K562 (cell line): ENCODE results near the gene IPPK. TPM values are rescaled to one million over a fixed set of nuclear protein-coding genes. Genes with fewer than 3 reads are reported as not detected.

Experiments used
- CEBPG ChIP-seq, 3 experiments: fragments of 200-800 bp in 1 of 3; sonication (Bioruptor generic) in 1 of 3; sonication (generic) in 1 of 3; formaldehyde crosslinking in 1 of 3; IDR thresholded peaks in 2 of 3; conservative IDR thresholded peaks in 1 of 3; 2 replicates each; pipeline versions ENCODE4 v1.6.1 to v1.8.0; 2016 to 2022; ENCODE audit warnings: missing compliant biosample characterization in 2 of 3, missing genetic modification characterization in 2 of 3, mild to moderate bottlenecking in 1 of 3, missing genetic modification reagents in 1 of 3
- EZH2 ChIP-seq: IDR thresholded peaks from 2 replicates; pipeline ENCODE4 v1.6.1; 2012; ENCODE audit warnings: low read depth, mild to moderate bottlenecking, inconsistent platforms, low read length, borderline replicate concordance
- HNRNPUL1 ChIP-seq: fragments of 200-400 bp; formaldehyde crosslinking; IDR thresholded peaks from 2 replicates; pipeline ENCODE4 v1.6.1; 2017; ENCODE audit warnings: low read length
- MNT ChIP-seq, 2 experiments: fragments of 450-650 bp; conservative IDR thresholded peaks; 2 replicates each; pipeline ENCODE4 v1.6.1; 2017; ENCODE audit warnings: mild to moderate bottlenecking in 2 of 2, moderate library complexity in 2 of 2
- PYGO2 ChIP-seq: fragments of 450-650 bp; IDR thresholded peaks from 2 replicates; pipeline ENCODE4 v1.6.1; 2016; ENCODE audit warnings: mild to moderate bottlenecking, missing genetic modification characterization, moderate library complexity, missing compliant biosample characterization
- RHOXF2B ChIP-seq: fragments of 250-450 bp; sonication (Bioruptor Pico); conservative IDR thresholded peaks from 2 replicates; pipeline ENCODE4 v1.5.1; 2021
- SMAD2 ChIP-seq: fragments of 150-350 bp; IDR thresholded peaks from 2 replicates; pipeline ENCODE4 v1.6.1; 2014; ENCODE audit warnings: low read depth, mild to moderate bottlenecking, low read length
- polyA plus RNA-seq, 8 experiments: library from polyadenylated mRNA; depleted of rRNA in 4 of 8; stranded (reverse) in 5 of 8; unstranded in 3 of 8; fragments of >200 nt; fragmentation: Nextera tagmentation in 2 of 8; fragmentation: Illumina TruSeq in 1 of 8; extraction: Ambion mirVana in 2 of 8; extraction: Trizol in 1 of 8; gene quantifications; 2 replicates each; pipeline versions ENCODE4 v1.2.1 to v1.2.3, GENCODE V29; 2011 to 2014; ENCODE audit warnings: inconsistent platforms in 1 of 8, missing spikeins in 1 of 8
- total RNA-seq, 7 experiments: library from RNA; depleted of rRNA in 6 of 7; stranded (reverse); fragments of >200 nt in 6 of 7; fragmentation: Illumina TruSeq in 2 of 7; extraction: Trizol in 2 of 7; gene quantifications; 2 replicates each; pipeline versions ENCODE4 v1.2.1 to v1.2.3, GENCODE V29; 2011 to 2021; ENCODE audit warnings: low replicate concordance in 1 of 7
- TF ChIP-seq, protein P1 (sequence below): fragments of 200-800 bp; sonication (Bioruptor generic); IDR thresholded peaks from 2 replicates; pipeline ENCODE4 v1.6.1; 2016; ENCODE audit warnings: missing genetic modification characterization, missing compliant biosample characterization

The IPPK gene
- total and polyA plus RNA-seq, 9 of the 15 experiments (the other 6 are each of a cell fraction or from before 2014, with no cell fraction given) = 3.1 to 22.2 (median 11.2) TPM

- TF ChIP-seq, protein P1, sequence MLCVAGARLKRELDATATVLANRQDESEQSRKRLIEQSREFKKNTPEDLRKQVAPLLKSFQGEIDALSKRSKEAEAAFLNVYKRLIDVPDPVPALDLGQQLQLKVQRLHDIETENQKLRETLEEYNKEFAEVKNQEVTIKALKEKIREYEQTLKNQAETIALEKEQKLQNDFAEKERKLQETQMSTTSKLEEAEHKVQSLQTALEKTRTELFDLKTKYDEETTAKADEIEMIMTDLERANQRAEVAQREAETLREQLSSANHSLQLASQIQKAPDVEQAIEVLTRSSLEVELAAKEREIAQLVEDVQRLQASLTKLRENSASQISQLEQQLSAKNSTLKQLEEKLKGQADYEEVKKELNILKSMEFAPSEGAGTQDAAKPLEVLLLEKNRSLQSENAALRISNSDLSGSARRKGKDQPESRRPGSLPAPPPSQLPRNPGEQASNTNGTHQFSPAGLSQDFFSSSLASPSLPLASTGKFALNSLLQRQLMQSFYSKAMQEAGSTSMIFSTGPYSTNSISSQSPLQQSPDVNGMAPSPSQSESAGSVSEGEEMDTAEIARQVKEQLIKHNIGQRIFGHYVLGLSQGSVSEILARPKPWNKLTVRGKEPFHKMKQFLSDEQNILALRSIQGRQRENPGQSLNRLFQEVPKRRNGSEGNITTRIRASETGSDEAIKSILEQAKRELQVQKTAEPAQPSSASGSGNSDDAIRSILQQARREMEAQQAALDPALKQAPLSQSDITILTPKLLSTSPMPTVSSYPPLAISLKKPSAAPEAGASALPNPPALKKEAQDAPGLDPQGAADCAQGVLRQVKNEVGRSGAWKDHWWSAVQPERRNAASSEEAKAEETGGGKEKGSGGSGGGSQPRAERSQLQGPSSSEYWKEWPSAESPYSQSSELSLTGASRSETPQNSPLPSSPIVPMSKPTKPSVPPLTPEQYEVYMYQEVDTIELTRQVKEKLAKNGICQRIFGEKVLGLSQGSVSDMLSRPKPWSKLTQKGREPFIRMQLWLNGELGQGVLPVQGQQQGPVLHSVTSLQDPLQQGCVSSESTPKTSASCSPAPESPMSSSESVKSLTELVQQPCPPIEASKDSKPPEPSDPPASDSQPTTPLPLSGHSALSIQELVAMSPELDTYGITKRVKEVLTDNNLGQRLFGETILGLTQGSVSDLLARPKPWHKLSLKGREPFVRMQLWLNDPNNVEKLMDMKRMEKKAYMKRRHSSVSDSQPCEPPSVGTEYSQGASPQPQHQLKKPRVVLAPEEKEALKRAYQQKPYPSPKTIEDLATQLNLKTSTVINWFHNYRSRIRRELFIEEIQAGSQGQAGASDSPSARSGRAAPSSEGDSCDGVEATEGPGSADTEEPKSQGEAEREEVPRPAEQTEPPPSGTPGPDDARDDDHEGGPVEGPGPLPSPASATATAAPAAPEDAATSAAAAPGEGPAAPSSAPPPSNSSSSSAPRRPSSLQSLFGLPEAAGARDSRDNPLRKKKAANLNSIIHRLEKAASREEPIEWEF (CRISPR knock-in tag) = no peak
- no peak for TF ChIP-seq MNT (conservative IDR thresholded peaks at IDR 0.05)
- no peak for TF ChIP-seq PYGO2 (tag)
- TF ChIP-seq CEBPG (CRISPR knock-in tag; IDR thresholded peaks at IDR 0.05) = no peak
- no peak for TF ChIP-seq CEBPG (tag; conservative IDR thresholded peaks at IDR 0.05 in 1 of 2, IDR thresholded peaks at IDR 0.05 in 1 of 2)
- no peak for TF ChIP-seq SMAD2
- TF ChIP-seq EZH2 = no peak
- no peak for TF ChIP-seq HNRNPUL1
- no peak for TF ChIP-seq RHOXF2B (CRISPR knock-in tag)
Measured at GRCh38 chr9:92666236-92666635, 3.7 kb downstream of the IPPK start (continued).
